IMR-90 (cell line): Measurements from ENCODE around the gene COL5A1. TPM values are rescaled to one million over a fixed set of nuclear protein-coding genes. Genes with fewer than 3 reads are reported as not detected.

Source experiments
- ATAC-seq: fragments of 200-7000 bp; cut with Tn5 transposase; 2 replicates; pipeline ENCODE4 v1.9.1; 2020; ENCODE audit warnings: low read depth, mild to moderate bottlenecking, moderate library complexity
- BruUV-seq: library from RNA; stranded (reverse); fragments of 400-500 nt; replicated peaks from 2 replicates; lab custom pipeline; 2021; lab: Mats Ljungman, UMichigan
- CTCF ChIA-PET: fragments of 300-600 bp; formaldehyde crosslinking; extraction: SDS; loops from one replicate; lab custom pipeline; 2021; ENCODE audit warnings: antibody characterized with exemption; lab: Yijun Ruan, JAX
- POLR2A ChIA-PET: fragments of 300-600 bp; sonication (Branson Sonifier 250); formaldehyde crosslinking; loops from one replicate; lab custom pipeline; 2022; ENCODE audit warnings: antibody characterized with exemption; ENCODE audit not compliant: unreplicated experiment; lab: Charles Lee
- DNase-seq: peaks from one replicate; pipeline ENCODE4 v3.0.0; 2013
- H2AFZ ChIP-seq: replicated peaks from 2 replicates; pipeline ENCODE3; 2013; ENCODE audit warnings: low read length, mild to moderate bottlenecking; ENCODE audit not compliant: poor library complexity
- H2AK5ac ChIP-seq: 2 replicates; pipeline ENCODE4 v1.6.1; 2013; ENCODE audit warnings: low read depth, low read length, inconsistent platforms
- H2AK9ac ChIP-seq: replicated peaks from 2 replicates; pipeline ENCODE3; 2013; ENCODE audit warnings: mild to moderate bottlenecking, low read depth, low read length, moderate library complexity; ENCODE audit not compliant: poor library complexity
- H2BK120ac ChIP-seq: 2 replicates; pipeline ENCODE4 v1.6.1; 2013; ENCODE audit warnings: low read depth, low read length, inconsistent platforms
- H2BK15ac ChIP-seq: 3 replicates; pipeline ENCODE4 v1.6.1; 2013; ENCODE audit warnings: low read depth, low read length, inconsistent platforms
- H2BK20ac ChIP-seq: 2 replicates; pipeline ENCODE4 v1.6.1; 2013; ENCODE audit warnings: low read depth, mild to moderate bottlenecking, inconsistent platforms, low read length, moderate library complexity
- H2BK5ac ChIP-seq: 2 replicates; pipeline ENCODE4 v1.6.1; 2013; ENCODE audit warnings: mild to moderate bottlenecking, low read depth, low read length, inconsistent platforms; ENCODE audit not compliant: poor library complexity, severe bottlenecking
- H3K14ac ChIP-seq: replicated peaks from 2 replicates; pipeline ENCODE4 v1.6.1; 2013; ENCODE audit warnings: low read depth, low read length, inconsistent platforms
- H3K18ac ChIP-seq: 2 replicates; pipeline ENCODE4 v1.6.1; 2013; ENCODE audit warnings: low read depth, low read length, control low read depth
- H3K23ac ChIP-seq: 2 replicates; pipeline ENCODE4 v1.6.1; 2013; ENCODE audit warnings: low read depth, low read length, inconsistent platforms
- H3K27ac ChIP-seq: 2 replicates; pipeline ENCODE4 v1.5.1; 2013; ENCODE audit warnings: mild to moderate bottlenecking, control low read depth, low read length; ENCODE audit not compliant: insufficient read depth
- H3K27me3 ChIP-seq: 2 replicates; pipeline ENCODE4 v1.6.1; 2013; ENCODE audit warnings: low read length; ENCODE audit not compliant: control insufficient read depth, insufficient read depth
- H3K36me3 ChIP-seq: 2 replicates; pipeline ENCODE4 v1.6.1; 2013; ENCODE audit warnings: low read length, mixed read lengths; ENCODE audit not compliant: control insufficient read depth, insufficient read depth
- H3K4ac ChIP-seq: 2 replicates; pipeline ENCODE4 v1.6.1; 2013; ENCODE audit warnings: low read depth, low read length, inconsistent platforms
- H3K4me1 ChIP-seq: 2 replicates; pipeline ENCODE4 v1.6.1; 2013; ENCODE audit warnings: low read length, mixed read lengths; ENCODE audit not compliant: control insufficient read depth, insufficient read depth
- H3K4me2 ChIP-seq: 2 replicates; pipeline ENCODE4 v1.6.1; 2013; ENCODE audit warnings: low read depth, mild to moderate bottlenecking, control low read depth, low read length, moderate library complexity
- H3K4me3 ChIP-seq: 2 replicates; pipeline ENCODE4 v1.5.1; 2013; ENCODE audit warnings: low read depth, mild to moderate bottlenecking, control low read depth, low read length, moderate library complexity; ENCODE audit not compliant: insufficient read depth
- H3K56ac ChIP-seq: 2 replicates; pipeline ENCODE4 v1.6.1; 2013; ENCODE audit warnings: low read length, inconsistent platforms; ENCODE audit not compliant: insufficient read depth; ENCODE audit errors: extremely low read depth
- H3K79me1 ChIP-seq, 2 experiments: 2 replicates each; pipeline ENCODE4 v1.6.1; 2013; ENCODE audit warnings: low read length in 2 of 2, inconsistent platforms in 1 of 2, low read depth in 1 of 2
- H3K9ac ChIP-seq: 2 replicates; pipeline ENCODE4 v1.6.1; 2013; ENCODE audit warnings: low read depth, low read length, control low read depth
- H3K9me1 ChIP-seq: 2 replicates; pipeline ENCODE4 v1.6.1; 2013; ENCODE audit warnings: low read length, inconsistent platforms; ENCODE audit not compliant: insufficient read depth
- H3K9me3 ChIP-seq: 2 replicates; pipeline ENCODE4 v1.6.1; 2013; ENCODE audit warnings: low read length; ENCODE audit not compliant: control insufficient read depth, insufficient read depth
- H4K20me1 ChIP-seq: 2 replicates; pipeline ENCODE4 v1.6.1; 2013; ENCODE audit warnings: low read length, inconsistent platforms; ENCODE audit not compliant: insufficient read depth
- H4K5ac ChIP-seq: 2 replicates; pipeline ENCODE4 v1.6.1; 2013; ENCODE audit warnings: mild to moderate bottlenecking, low read depth, low read length, control low read depth
- H4K8ac ChIP-seq, 2 experiments: 2 replicates each; pipeline ENCODE4 v1.6.1; 2013; ENCODE audit warnings: low read depth in 2 of 2, low read length in 2 of 2, control low read depth in 1 of 2, inconsistent platforms in 1 of 2
- H4K91ac ChIP-seq: 2 replicates; pipeline ENCODE4 v1.6.1; 2013; ENCODE audit warnings: low read depth, low read length, inconsistent platforms; ENCODE audit not compliant: insufficient read depth
- NFE2L2 ChIP-seq: fragments of 150-350 bp; IDR thresholded peaks from 2 replicates; pipeline ENCODE4 v1.6.1; 2016; ENCODE audit warnings: low read depth, mild to moderate bottlenecking, low read length
- WGBS, 2 experiments: methylation state at CpG; one replicate each; pipeline versions ENCODE4 v1.1.5 to v1.1.7; 2013; ENCODE audit warnings: missing lambda C conversion rate in 2 of 2; ENCODE audit not compliant: insufficient read length in 1 of 2; ENCODE audit errors: extremely low coverage in 2 of 2; 5-methylcytosine and 5-hydroxymethylcytosine counted together
- dilution Hi-C: fragments of 300-500 bp; cut with HindIII; formaldehyde crosslinking; loops from one replicate; pipeline ENCODE4 v1.14.3; 2018; ENCODE audit warnings: low sequenced_read_pairs; ENCODE audit not compliant: unreplicated experiment
- in situ Hi-C: fragments of 300-500 bp; cut with MboI; formaldehyde crosslinking; loops from 3 replicates; pipeline ENCODE4 v1.14.3; 2019; ENCODE audit warnings: low sequenced_read_pairs, inconsistent platforms, mixed read lengths
- intact Hi-C: fragments of 100-400 bp; cut with micrococcal nuclease; formaldehyde crosslinking; loops from 2 replicates; pipeline ENCODE4 v1.10.0; 2022
- polyA plus RNA-seq, 3 experiments: library from polyadenylated mRNA; depleted of rRNA; stranded (reverse); fragments of >200 nt; gene quantifications; 2 replicates each; pipeline ENCODE4 v1.2.3, GENCODE V29; 2012; ENCODE audit warnings: low replicate concordance in 1 of 3
- total RNA-seq: library from RNA; depleted of rRNA; stranded (reverse); fragments of >200 nt; gene quantifications from 2 replicates; pipeline ENCODE4 v1.2.3, GENCODE V29; 2012

Gene COL5A1
- total and polyA plus RNA-seq, 2 of the 4 experiments (the other 2 are of a cell fraction), result 19.2 to 173 TPM

- peaks cover 89% of the 10 kb centered on the region for H4K20me1 ChIP-seq
- TF ChIP-seq NFE2L2, result no peak
- H2AFZ ChIP-seq, result no peak overlapping the region
Observed at GRCh38 chr9:134739660-134739968, 98.0 kb downstream of the COL5A1 start.

More at GRCh38 chr9:134739660-134739968, 98.0 kb downstream of the COL5A1 start:
- ATAC-seq (no peak), DNase-seq (no peak)
- Histone ChIP-seq H3K4me3 (no peak overlapping the region), H3K56ac (no peak overlapping the region), H3K36me3 (peaks cover 86% of the 10 kb centered on the region), H3K4me1 (peaks cover 5% of the 10 kb centered on the region), H3K23ac (no peak overlapping the region), H3K18ac (no peak overlapping the region), H2BK5ac (no peak overlapping the region), H3K27me3 (no peaks in the 10 kb centered on the region), H3K27ac (no peak overlapping the region), H2BK15ac (no peak overlapping the region), H3K9ac (no peak overlapping the region), H3K9me1 (peaks cover 8% of the 10 kb centered on the region), H2AK9ac (no peak overlapping the region), H3K4ac (no peak overlapping the region), H3K9me3 (no peaks in the 10 kb centered on the region), H2BK20ac (no peak overlapping the region), H2AK5ac (no peak overlapping the region), H3K4me2 (no peak overlapping the region), H4K5ac (no peak overlapping the region), H2BK120ac (no peak overlapping the region), H3K79me1 (peaks cover 11 to 78% of the 10 kb centered on the region in 2 experiments), H4K91ac (no peak overlapping the region), H3K14ac (no peak overlapping the region), H4K8ac (no peak overlapping the region)
- POLR2A ChIA-PET, result no interaction called here
- in situ Hi-C loops, result loop anchor here (5.0 kb wide), 1 partner anchor 292 kb away; no protein-coding TSS in a partner anchor
- intact Hi-C loops, result loop anchor here (1.0 to 10.0 kb wide), 3 partner anchors 33 to 290 kb away; partner anchors contain the start of gene COL5A1
- dilution Hi-C loops, result no loop called here
- BruUV-seq, result no TSS peak
- CTCF ChIA-PET, result interaction anchor here (1.0 to 1.5 kb wide), 2 partner anchors 41 to 43 kb away, joined by 3 to 4 read pairs; no protein-coding TSS in a partner anchor
- 90% methylated on average over 2 of the region's 8 CpGs; no CpG with 5 or more reads in 1 of the 2 experiments for WGBS, 2 experiments
